Body of pancreas (tissue), 4 donors: ENCODE measurements around the gene ETV3.

Source experiments
- CTCF ChIP-seq, 7 experiments: fragments of 450-650 bp in 4 of 7; fragments of 200-600 bp in 3 of 7; sonication (generic) in 3 of 7; IDR thresholded peaks; one replicate each; pipeline ENCODE4 v1.5.1; 2016 to 2019; ENCODE audit warnings: antibody characterized with exemption in 7 of 7
- POLR2A ChIP-seq, 3 donors: fragments of 450-650 bp; IDR thresholded peaks; one replicate each; pipeline ENCODE4 v1.6.1; 2016; ENCODE audit warnings: antibody characterized with exemption in 3 of 3, mild to moderate bottlenecking in 2 of 3

GRCh38 chr1:157139052-157139715 is 989 bp upstream of the ETV3 start:
- TF ChIP-seq CTCF (IDR thresholded peaks at IDR 0.05) (no peak), POLR2A (IDR thresholded peaks at IDR 0.05) (no peak)
